Stomach (tissue), 4 donors: Measurements from ENCODE around the gene RIMOC1.

ENCODE experiments used
- POLR2A ChIP-seq, 4 donors: fragments of 450-650 bp; IDR thresholded peaks; one replicate each; pipeline ENCODE4 v1.6.1; 2016; ENCODE audit warnings: antibody characterized with exemption in 4 of 4, control low read depth in 2 of 4, mild to moderate bottlenecking in 1 of 4, moderate library complexity in 1 of 4
- TF ChIP-seq, protein P1 (sequence below), 7 experiments: fragments of 450-650 bp in 4 of 7; fragments of 200-600 bp in 3 of 7; sonication (generic) in 3 of 7; IDR thresholded peaks; one replicate each; pipeline ENCODE4 v1.5.1; 2016 to 2019; ENCODE audit warnings: antibody characterized with exemption in 7 of 7, control low read depth in 2 of 7, mild to moderate bottlenecking in 1 of 7

DNA sequence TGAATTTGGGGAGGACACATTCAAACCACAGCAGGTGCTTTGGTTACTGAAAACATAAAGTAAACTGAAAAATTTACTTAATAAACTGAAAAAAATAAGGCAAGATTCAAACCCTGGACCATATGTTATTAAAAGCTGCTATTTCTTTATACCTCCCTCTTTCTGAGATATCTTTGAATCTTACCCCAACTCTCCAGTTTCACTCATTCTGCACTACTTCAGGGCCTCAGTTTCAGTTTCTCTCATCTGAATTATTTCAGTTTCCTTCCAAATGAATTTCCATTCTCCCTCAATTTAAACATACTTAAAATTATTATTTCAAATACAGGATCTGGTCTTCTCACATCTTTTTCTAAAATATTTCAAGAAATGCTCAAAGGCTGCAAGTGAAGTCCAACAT is 29.0 kb upstream of the RIMOC1 start:
- TF ChIP-seq, protein P1, sequence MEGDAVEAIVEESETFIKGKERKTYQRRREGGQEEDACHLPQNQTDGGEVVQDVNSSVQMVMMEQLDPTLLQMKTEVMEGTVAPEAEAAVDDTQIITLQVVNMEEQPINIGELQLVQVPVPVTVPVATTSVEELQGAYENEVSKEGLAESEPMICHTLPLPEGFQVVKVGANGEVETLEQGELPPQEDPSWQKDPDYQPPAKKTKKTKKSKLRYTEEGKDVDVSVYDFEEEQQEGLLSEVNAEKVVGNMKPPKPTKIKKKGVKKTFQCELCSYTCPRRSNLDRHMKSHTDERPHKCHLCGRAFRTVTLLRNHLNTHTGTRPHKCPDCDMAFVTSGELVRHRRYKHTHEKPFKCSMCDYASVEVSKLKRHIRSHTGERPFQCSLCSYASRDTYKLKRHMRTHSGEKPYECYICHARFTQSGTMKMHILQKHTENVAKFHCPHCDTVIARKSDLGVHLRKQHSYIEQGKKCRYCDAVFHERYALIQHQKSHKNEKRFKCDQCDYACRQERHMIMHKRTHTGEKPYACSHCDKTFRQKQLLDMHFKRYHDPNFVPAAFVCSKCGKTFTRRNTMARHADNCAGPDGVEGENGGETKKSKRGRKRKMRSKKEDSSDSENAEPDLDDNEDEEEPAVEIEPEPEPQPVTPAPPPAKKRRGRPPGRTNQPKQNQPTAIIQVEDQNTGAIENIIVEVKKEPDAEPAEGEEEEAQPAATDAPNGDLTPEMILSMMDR (IDR thresholded peaks at IDR 0.05) = no peak
- no peak for TF ChIP-seq POLR2A (IDR thresholded peaks at IDR 0.05)
